Activated gamma-delta T cell (primary cell): ENCODE data around the gene USP37.

Source experiments
- DNase-seq: peaks from one replicate; lab custom pipeline; 2025; lab: John Stamatoyannopoulos, UW

USP37 gene

DNA sequence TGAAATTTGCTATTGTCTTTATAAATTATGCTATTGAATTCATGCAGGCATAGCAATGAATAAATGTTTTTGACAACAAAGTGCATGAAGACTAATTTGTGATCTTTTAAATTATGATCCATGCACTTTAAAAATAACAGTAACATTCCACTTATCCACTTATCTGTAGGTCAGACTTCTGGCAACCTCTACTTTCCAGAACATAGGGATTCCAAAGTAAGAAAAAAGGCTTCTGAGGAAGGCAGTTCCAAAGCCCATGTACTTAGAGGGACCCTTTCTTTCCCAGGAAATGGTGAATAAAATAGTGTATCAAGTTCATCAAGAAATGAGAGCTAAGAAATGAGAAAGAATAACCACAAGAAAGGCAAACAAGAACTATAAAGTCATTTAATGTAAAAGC lies 90.9 kb downstream of the USP37 start:
- no peak for DNase-seq

DNA sequence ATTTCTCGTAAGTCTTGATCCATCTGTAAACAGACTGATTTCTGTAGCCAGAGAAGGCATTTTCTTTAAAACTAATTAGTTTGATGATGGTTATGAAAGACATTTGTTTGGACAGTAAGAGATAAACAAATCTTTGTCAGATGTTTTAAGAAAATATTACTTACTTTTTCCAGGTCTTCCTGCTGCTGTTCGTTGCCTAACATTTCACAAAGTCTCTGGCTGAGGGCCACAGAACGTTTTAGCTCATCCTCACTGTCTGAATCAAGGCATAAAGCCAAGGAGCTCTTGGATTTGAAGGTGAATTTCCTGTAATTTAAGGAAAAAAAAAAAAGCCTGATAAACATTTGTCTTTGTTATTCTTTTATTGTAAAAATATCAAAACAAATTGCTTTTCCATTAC lies 91.5 kb downstream of the USP37 start:
- no peak for DNase-seq

DNA sequence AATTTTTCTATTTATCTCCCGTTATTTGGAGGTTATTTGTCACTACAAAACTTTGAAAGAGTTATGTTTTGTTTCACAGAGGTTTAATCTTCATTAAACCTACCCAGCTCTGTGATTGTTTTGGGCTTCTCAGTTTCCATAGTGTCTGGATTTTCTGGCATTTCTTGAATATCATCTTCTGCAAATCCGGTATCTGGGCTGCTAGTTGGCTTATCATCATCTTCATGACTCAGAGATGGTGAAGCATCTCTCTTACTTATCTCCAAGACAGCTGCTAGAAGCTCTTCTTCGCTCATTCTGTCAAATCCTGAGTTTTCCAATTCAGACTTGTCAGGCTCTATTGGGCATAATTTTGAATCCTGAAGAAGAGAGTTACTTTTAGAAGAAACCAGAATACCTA lies 93.6 kb downstream of the USP37 start:
- no peak for DNase-seq

DNA sequence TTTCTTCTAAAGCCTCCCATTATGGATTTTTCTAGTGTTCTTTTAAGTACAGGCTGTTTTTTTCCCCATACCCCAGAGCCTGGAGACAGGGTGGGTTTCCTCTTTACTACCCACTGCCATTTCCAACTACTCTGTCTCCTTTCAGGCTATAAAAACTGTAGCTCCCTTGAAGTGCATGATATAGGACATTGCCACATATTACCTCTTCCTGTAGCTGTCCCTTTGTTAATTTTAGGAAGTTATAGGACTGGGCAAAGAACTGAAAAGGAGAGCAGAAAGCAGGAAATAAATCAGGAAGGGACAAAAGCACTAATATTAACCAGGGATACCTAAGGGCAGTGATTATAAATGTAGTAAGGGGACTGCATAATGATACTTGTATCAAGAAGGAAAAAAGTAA lies 95.2 kb downstream of the USP37 start:
- no peak for DNase-seq

DNA sequence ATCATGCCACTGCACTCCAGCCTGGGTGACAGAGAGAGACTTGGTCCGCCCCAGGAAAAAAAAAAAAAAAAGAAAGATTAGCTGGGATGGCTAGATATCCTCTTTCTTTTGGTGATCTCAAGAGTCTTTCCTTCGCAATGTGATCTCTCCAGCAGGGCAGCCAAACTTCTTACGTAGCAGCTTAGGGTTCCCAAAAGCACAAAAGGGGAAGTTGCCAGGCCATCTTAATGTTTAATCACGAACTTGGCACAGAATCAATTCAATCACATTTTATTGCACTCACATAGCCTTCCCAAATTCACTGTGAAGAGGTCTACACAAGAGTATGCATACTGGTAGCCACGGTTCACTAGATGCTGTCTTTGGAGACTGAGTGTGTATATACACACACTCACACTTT lies 96.2 kb downstream of the USP37 start:
- DNase-seq: no peak

DNA sequence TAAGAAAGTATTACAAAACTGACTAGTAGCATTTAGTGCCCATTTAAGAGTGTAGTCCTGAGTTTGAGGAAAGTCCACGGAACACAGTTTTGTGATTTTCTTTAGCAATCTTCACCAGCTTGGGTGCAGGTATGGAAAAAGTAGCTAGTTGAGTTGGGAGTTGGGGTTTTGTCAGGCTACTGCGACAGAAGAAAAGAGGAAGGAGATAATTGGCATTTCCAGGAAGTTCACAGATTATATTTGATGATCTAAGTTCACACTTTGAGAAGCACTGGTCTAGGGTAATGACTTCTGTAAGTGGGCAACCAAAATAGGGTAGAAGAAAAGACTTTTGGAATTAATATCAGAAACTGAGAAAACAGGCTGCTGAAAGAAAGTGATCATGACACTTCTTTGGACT lies 97.1 kb downstream of the USP37 start:
- DNase-seq: no peak

DNA sequence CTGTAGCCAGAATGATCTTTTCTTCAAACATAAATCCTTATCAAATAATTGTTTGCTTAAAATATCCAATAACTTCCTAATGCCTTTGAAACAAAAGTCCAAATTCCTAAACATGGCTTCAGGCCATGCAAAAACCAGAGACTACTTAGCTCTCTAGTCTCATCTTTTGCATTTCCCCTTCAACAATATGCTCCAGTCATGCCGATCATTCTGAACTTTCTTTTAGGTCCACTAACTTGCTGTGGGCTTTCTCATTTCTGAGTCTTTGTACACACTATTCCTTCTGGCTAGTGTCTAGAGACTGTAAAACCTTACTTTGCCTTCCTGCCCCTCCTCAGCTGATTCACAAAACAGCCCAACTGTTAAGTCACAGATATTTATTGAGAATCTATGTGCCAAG lies 97.7 kb downstream of the USP37 start:
- DNase-seq: no peak

DNA sequence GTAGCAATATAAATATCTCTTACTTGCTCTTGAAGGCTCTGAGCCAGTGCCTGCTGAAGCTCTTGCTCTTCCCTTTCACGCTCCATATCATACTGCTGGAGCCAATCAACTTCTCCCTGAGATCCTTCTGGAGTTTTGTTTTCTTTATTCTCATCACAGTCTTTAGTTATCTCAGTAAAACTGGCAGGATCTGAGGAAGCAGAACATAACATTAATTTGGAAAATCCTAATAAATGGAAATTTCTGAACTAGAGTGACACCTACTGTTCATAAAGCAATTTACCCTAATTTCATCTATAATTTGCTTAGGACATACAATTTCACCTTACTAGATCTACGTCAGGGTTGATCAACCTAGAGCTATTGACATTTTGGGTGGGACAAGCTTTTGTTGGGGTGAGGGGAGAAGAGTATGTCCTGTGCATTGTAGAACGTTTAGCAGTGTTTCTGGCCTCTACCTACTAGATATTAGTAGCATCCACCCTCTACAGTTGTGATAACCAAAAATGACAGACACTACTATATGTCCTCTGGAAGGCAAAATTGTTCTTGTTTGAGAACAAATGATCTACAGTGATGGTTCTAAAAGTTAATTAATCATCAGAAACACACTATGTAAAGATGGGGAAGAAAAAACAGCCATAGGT lies 102.0 kb downstream of the USP37 start:
- DNase-seq: no peak

DNA sequence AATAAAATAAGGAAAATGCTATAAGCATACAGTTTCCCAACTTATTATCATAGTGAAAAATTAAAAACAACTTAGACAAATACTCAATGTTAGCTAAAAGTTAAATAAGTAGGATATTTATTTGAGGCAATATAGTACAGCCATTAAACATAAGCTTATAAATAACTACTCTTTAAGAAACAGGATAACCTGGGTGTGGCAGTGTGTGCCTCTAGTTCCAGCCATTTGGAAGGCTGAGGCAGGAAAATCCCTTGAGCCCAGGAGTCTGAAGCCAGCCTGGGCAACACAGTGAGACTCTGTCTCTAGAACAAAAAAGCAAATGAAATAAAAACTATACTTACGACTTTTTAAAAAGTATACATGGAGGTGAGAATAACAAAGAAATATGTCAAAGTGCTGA lies 109.6 kb downstream of the USP37 start:
- DNase-seq: no peak

DNA sequence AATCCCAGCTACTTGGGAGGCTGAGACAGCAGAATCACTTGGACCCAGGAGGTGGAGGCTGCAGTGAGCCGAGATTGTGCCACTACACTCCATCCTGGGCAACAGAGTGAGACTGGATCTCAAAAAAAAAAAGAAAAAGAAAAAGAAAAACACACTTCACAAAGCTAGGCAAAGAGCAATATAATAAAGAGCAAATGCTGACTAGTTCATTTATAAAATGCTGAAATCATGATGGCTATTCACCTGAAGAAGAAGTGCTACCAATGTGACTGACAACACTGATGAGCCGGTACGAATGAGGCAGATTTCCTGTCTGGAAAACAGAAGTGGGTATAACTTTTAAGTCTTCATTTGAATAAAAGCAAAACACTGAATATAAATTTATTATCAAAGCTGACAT lies 111.3 kb downstream of the USP37 start:
- no peak for DNase-seq

DNA sequence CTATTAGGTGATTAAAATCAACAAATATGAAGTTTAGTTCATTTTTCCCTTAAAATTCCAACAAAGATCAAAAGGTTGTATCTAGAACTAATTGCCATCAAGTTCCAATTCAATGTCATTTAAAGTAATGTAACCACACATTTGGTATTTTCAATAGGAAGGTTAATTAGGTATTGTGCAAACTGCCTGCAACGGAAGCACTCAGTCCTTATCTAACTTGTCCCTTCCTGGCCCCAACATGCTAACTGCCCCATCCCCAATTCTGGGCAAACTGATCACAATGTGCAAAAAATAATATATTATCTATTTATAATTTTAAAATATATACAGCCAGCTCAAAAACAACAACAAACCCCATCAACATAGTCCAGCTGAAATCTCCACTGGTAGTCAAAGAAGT lies 116.1 kb downstream of the USP37 start:
- no peak for DNase-seq

DNA sequence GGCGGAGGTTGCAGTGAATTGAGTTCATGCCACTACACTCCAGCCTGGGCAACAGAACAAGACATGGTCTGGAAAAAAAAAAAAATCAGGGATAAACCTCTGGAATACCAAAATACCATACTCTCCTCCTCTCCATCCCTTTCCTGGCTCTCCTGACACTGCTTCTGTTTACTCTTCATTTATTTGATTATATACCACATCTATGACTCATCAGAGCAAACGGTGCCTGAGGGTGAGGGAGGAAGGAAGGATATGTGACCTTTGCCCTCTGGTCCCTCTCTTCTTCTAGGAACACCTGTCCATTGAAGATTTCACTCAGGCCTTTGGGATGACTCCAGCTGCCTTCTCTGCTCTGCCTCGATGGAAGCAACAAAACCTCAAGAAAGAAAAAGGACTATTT lies 119.2 kb downstream of the USP37 start:
- DNase-seq: no peak

DNA sequence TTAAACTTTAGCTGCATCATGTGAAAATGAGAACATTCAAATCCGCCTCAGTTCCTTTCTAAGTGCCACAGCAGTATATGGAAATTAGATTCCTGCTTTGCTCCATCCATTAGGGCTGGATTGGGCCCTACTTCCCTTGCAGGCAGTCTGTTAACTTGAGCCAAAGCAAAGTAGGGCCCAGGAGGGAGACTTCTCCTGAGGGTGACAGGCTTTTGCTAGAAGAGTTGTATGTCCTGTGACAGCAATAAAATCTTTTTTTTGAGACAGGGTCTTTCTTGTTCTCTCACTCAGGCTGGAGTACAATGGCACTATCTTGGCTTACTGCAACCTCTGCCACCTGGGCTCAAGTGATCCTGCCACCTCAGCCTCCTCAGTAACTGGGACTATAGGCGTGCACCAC lies 121.1 kb downstream of the USP37 start:
- no peak for DNase-seq

DNA sequence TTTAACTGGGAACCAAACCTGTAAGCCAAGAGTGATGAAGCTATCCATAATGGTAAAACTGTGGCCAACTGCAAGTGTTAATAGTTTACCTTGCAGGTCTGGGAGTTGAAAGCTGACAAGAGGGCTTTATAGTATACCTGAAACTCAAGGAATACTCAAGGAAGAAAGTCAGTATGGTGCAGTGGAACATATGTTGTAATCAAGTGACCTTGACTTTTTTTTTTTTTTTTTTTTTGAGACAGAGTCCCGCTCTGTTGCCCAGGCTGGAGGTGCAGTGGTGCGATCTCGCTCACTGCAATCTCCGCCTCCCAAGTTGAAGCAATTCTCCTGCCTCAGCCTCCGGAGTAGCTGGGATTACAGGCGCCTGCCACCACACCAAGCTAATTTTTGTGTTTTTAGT lies 121.6 kb downstream of the USP37 start:
- no peak for DNase-seq

DNA sequence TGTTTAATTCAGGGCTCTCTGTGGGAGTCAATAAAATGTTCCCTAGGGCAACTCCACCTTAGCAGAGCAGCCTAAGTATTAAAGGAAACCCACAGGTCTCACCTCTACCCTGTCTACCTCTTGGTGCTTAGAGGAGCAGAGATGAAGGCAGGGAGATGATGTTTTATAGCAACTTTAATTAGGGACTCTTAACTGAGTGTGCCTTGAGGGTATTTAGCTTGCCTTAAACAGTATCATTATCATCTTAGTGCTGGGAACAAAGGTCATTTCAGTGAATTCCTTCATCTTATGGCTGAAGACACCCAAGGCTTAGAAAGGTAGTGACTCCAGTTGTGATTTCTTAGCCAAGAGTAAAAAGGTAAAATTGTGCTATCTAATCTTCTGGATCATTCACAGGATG lies 122.5 kb downstream of the USP37 start:
- no peak for DNase-seq

DNA sequence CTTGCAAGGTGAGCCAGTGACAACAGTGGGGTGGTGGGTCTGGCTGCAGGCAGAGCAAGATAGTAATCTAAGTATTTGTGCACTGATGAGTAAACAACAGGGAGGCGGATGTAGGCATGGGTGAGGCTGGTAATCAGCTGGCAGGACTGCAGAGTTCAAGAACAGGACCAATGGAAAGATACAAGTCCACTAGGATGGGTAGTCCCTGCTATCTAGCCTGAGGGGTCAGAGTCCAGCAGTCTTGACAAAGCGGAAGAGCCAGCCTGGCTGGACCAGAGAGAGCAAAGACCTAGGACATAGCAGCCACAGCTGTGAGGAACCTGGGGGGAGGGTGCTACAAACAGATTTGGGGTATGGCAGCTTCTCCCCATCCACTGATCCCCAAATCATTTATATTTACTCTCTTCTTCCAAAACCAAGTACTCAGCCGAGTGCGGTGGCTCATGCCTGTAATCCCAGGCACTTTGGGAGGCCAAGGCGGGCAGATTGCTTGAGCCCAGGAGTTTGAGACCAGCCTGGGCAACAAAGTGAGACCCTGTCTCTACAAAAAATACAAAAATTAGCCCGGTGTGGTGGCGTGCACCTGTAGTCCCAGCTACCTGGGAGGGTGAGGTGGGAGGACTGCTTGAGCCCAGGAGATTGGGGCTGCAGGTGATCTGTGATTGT lies 123.3 kb downstream of the USP37 start:
- no peak for DNase-seq

DNA sequence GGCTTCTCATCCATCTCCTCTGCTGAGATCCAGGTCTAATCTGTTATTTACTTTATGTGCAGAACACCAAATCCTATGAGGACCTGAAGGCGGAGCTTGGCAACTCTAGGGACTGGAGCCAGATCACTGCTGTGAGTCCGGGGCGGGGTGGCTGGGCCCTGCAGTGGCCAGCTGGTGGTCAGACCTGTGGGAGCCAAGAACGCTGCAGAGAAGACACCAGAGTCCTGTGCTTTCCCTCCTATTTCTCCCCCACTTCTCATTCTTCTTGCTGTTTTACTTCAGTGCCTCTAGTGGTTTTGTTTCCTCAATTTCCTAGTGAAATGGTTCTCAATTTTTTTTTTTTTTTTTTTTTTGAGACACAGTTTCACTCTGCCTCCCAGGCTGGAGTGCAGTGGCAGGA lies 129.6 kb downstream of the USP37 start:
- DNase-seq: no peak

DNA sequence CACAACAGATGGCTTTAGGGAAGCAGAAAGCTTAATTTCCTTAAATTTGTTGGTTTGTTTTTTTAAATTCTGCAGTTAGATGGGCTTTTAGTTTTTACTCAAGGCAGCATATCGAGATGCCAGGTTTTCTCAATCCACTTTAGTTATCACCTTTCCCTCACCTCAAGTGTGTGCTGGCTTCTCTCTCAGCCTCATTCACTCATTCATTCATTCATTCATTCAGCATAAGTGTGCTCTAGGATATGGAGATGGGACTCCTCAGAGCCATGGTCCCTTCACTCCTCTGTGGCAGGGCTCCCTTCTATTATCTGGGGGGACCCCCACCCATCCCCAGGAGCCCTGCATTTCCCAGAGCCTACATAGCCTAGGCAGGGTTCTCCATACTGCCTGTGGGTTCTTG lies 130.2 kb downstream of the USP37 start:
- DNase-seq: no peak

DNA sequence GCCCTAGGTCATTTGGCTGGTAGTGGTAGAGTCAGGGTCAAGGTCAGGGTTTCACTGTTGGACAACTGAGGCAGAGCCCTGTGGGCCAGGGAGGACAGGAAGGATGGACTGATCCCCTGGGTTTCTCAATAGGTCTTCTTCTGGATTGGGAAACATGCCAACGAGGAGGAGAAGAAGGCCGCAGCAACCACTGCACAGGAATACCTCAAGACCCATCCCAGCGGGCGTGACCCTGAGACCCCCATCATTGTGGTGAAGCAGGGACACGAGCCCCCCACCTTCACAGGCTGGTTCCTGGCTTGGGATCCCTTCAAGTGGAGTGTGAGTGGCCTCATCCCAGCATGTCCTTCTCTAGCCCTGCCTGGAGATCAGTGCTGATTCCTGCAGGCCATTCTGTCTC lies 131.2 kb downstream of the USP37 start:
- no peak for DNase-seq

DNA sequence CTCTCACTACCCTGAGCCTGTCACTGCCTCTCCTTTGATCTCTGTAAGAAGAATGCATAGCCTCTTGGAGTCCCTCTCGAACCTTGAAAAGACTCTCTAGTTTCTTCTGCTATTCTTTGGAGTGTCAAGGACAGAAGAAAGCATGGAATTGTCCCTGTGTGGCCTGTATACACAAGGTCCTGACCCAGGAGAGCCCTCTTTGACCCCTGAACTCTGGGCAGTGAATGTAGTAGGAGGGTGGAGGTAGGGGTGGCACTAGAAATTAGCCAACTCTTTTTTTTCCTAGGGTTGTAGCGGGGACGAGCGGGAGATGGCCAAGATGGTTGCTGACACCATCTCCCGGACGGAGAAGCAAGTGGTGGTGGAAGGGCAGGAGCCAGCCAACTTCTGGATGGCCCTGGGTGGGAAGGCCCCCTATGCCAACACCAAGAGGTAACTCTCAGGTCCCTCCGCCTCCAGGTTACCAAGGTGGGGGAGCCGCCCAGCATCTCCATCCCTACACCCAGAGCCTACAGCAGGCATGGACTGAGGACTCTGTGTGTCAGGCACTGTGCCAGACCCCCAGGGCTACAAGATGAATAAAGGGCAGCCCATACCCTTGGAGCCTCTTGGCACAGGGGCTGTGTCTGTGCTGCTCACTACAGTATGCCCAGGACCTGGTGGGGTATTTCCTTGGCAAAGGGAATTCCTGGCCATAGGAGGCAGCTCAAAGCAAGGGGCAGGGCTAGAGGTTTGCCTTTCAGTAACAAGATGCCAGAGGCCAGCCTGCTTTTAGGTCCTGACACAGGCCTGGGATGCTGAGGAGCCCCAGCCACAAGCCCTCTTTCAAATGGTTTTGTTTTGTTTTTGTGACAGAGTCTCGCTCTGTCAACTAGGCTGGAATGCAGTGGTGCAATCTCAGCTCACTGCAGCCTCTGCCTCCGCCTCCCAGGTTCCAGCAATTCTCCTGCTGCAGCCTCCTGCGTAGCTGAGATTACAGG lies 132.9 kb downstream of the USP37 start:
- no peak for DNase-seq

DNA sequence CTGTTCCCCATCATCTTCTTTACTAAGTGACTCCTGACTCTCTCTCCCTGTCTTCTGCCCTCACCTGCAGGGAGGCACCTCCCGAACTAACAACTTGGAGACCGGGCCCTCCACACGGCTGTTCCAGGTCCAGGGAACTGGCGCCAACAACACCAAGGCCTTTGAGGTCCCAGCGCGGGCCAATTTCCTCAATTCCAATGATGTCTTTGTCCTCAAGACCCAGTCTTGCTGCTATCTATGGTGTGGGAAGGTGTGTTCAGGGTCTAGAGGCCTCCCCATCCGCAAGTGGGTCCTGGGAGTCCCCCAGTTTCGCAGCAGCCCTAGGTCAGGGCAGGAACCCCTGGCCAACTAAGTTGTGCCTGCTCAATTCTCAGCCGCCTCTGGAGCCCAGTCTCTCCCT lies 133.7 kb downstream of the USP37 start:
- no peak for DNase-seq

DNA sequence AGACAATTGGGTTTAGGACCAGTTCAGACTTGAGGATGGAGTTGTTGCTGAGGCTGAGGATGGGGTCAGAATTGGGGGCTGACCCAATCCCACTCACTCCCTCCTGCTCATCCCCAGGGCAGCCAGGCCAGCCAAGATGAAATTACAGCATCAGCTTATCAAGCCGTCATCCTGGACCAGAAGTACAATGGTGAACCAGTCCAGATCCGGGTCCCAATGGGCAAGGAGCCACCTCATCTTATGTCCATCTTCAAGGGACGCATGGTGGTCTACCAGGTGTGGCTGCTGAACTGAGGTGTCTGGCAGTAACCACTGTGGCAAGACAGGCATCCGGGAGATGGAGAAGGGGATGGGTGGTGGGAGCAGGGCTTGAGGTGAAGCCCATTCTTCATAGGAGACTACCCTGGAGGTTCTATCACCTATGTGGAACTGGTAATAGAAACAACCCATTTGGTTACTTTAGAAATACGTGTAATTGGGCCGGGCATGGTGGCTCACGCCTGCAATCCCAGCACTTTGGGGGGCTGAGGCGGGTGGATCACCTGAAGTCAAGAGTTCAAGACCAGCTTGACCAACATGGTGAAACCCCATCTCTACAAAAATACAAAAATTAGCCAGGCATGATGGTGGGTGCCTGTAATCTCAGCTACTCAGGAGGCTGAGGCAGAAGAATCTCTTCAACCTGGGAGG lies 135.3 kb downstream of the USP37 start:
- no peak for DNase-seq
